Activated CD8-positive, alpha-beta memory T cell treated with anti-CD3 and anti-CD28 coated beads, Interleukin-2, amount 10 ng/mL, durations not matched to agents 7 days and 5 days (primary cell): ENCODE results near the gene TFPI2. TPM values are rescaled to one million over a fixed set of nuclear protein-coding genes. Genes with fewer than 3 reads are reported as not detected.

Source experiments
- ATAC-seq: fragments of 150-1000 bp; cut with Tn5 transposase; one replicate; pipeline ENCODE4 v1.10.0; 2021; ENCODE audit warnings: moderate library complexity
- CTCF ChIA-PET: fragments of 350-600 bp; sonication (Branson Sonifier 250); formaldehyde crosslinking; loops from one replicate; lab custom pipeline; 2021; ENCODE audit warnings: antibody characterized with exemption; lab: Charles Lee
- DNase-seq: peaks from one replicate; pipeline ENCODE4 v3.0.0-alpha.2; 2020
- H3K27ac Mint-ChIP-seq: one replicate; pipeline ENCODE4 v1.8.0; 2021; ENCODE audit warnings: mild to moderate bottlenecking, mixed read lengths
- H3K27me3 Mint-ChIP-seq: one replicate; pipeline ENCODE4 v1.8.0; 2021; ENCODE audit warnings: mixed read lengths
- H3K36me3 Mint-ChIP-seq: one replicate; pipeline ENCODE4 v1.8.0; 2021; ENCODE audit warnings: mild to moderate bottlenecking, mixed read lengths
- H3K4me1 Mint-ChIP-seq: one replicate; pipeline ENCODE4 v1.8.0; 2021; ENCODE audit warnings: mixed read lengths
- H3K4me3 Mint-ChIP-seq: one replicate; pipeline ENCODE4 v1.8.0; 2021; ENCODE audit warnings: mild to moderate bottlenecking, moderate library complexity, mixed read lengths
- H3K9me3 Mint-ChIP-seq: one replicate; pipeline ENCODE4 v1.8.0; 2022; ENCODE audit warnings: low read depth, mixed read lengths
- total RNA-seq, 2 experiments: library from RNA; stranded (reverse); gene quantifications; one replicate each; pipeline ENCODE4 v1.2.3, GENCODE V29; 2021

TFPI2 gene
- total RNA-seq, 2 experiments from 2014 or later: 0.30 TPM; not detected in 1

- DNase-seq (no peak), ATAC-seq (no peak)
- no peak overlapping the region for H3K27ac Mint-ChIP-seq
- CTCF ChIA-PET: no interaction called here
- H3K4me3 Mint-ChIP-seq: no peak overlapping the region
- no peaks in the 10 kb centered on the region for H3K36me3 Mint-ChIP-seq
- H3K9me3 Mint-ChIP-seq: no peaks in the 10 kb centered on the region
- H3K4me1 Mint-ChIP-seq: no peaks in the 10 kb centered on the region
- H3K27me3 Mint-ChIP-seq: peaks cover 6% of the 10 kb centered on the region
These were observed 29.1 kb downstream of the TFPI2 start for GRCh38 chr7:93861325-93861949.

- no peaks in the 10 kb centered on the region for H3K9me3 Mint-ChIP-seq
- H3K36me3 Mint-ChIP-seq: no peaks in the 10 kb centered on the region
- no peak for ATAC-seq
- CTCF ChIA-PET: no interaction called here
- H3K4me3 Mint-ChIP-seq: no peak overlapping the region
- H3K27me3 Mint-ChIP-seq: peaks cover 6% of the 10 kb centered on the region
- H3K4me1 Mint-ChIP-seq: peaks cover 2% of the 10 kb centered on the region
- no peak overlapping the region for H3K27ac Mint-ChIP-seq
- DNase-seq: no peak
These were observed 30.3 kb downstream of the TFPI2 start for GRCh38 chr7:93860261-93860660.

GRCh38 chr7:93858857-93859256, 31.7 kb downstream of the TFPI2 start:
- CTCF ChIA-PET: no interaction called here
- peaks cover 2% of the 10 kb centered on the region for H3K4me1 Mint-ChIP-seq
- ATAC-seq: no peak

GRCh38 chr7:93856323-93856722, 34.2 kb downstream of the TFPI2 start:
- Mint-ChIP-seq H3K4me3 (no peak overlapping the region), H3K4me1 (peaks cover 2% of the 10 kb centered on the region), H3K27me3 (peaks cover 6% of the 10 kb centered on the region), H3K36me3 (no peaks in the 10 kb centered on the region), H3K27ac (no peak overlapping the region), H3K9me3 (no peaks in the 10 kb centered on the region)
- ATAC-seq: no peak
- no peak for DNase-seq
- CTCF ChIA-PET: no interaction called here

More at GRCh38 chr7:93858857-93859256, 31.7 kb downstream of the TFPI2 start:
- H3K9me3 Mint-ChIP-seq: no peaks in the 10 kb centered on the region
- H3K27ac Mint-ChIP-seq: no peak overlapping the region
- no peak overlapping the region for H3K4me3 Mint-ChIP-seq
- peaks cover 8% of the 10 kb centered on the region for H3K27me3 Mint-ChIP-seq
- H3K36me3 Mint-ChIP-seq: no peaks in the 10 kb centered on the region
- DNase-seq: no peak

GRCh38 chr7:93855797-93856196, 34.8 kb downstream of the TFPI2 start:
- peaks cover 2% of the 10 kb centered on the region for H3K4me1 Mint-ChIP-seq
- H3K27me3 Mint-ChIP-seq: peaks cover 6% of the 10 kb centered on the region
- no peak overlapping the region for H3K27ac Mint-ChIP-seq
- no peaks in the 10 kb centered on the region for H3K9me3 Mint-ChIP-seq
- H3K4me3 Mint-ChIP-seq: no peak overlapping the region
- no peak for ATAC-seq
- CTCF ChIA-PET: no interaction called here
- no peaks in the 10 kb centered on the region for H3K36me3 Mint-ChIP-seq
- no peak for DNase-seq

GRCh38 chr7:93854480-93854879, 36.1 kb downstream of the TFPI2 start:
- H3K36me3 Mint-ChIP-seq: no peaks in the 10 kb centered on the region
- H3K27me3 Mint-ChIP-seq: peaks cover 8% of the 10 kb centered on the region
- no peaks in the 10 kb centered on the region for H3K9me3 Mint-ChIP-seq
- no peak overlapping the region for H3K27ac Mint-ChIP-seq
- no peak overlapping the region for H3K4me3 Mint-ChIP-seq
- no peak for DNase-seq
- CTCF ChIA-PET: no interaction called here
- H3K4me1 Mint-ChIP-seq: peaks cover 2% of the 10 kb centered on the region
- ATAC-seq: no peak

GRCh38 chr7:93851536-93851935, 39.0 kb downstream of the TFPI2 start:
- no peaks in the 10 kb centered on the region for H3K9me3 Mint-ChIP-seq
- DNase-seq (no peak), ATAC-seq (no peak)
- H3K27me3 Mint-ChIP-seq: peaks cover 5% of the 10 kb centered on the region
- H3K36me3 Mint-ChIP-seq: no peaks in the 10 kb centered on the region
- peaks cover 2% of the 10 kb centered on the region for H3K4me1 Mint-ChIP-seq
- H3K4me3 Mint-ChIP-seq: no peak overlapping the region
- H3K27ac Mint-ChIP-seq: no peak overlapping the region
- CTCF ChIA-PET: no interaction called here

GRCh38 chr7:93843260-93843659, 47.3 kb downstream of the TFPI2 start:
- CTCF ChIA-PET: no interaction called here
- Mint-ChIP-seq H3K36me3 (no peaks in the 10 kb centered on the region), H3K27me3 (no peaks in the 10 kb centered on the region), H3K27ac (no peak overlapping the region), H3K9me3 (no peaks in the 10 kb centered on the region), H3K4me1 (no peaks in the 10 kb centered on the region), H3K4me3 (no peak overlapping the region)
- DNase-seq: no peak
- no peak for ATAC-seq

- no peak overlapping the region for H3K27ac Mint-ChIP-seq
- ATAC-seq: no peak
These were observed 51.6 kb downstream of the TFPI2 start for GRCh38 chr7:93838966-93839365.

GRCh38 chr7:93837245-93837644, 53.3 kb downstream of the TFPI2 start:
- peaks cover 2% of the 10 kb centered on the region for H3K27me3 Mint-ChIP-seq
- H3K9me3 Mint-ChIP-seq: no peaks in the 10 kb centered on the region
- no peak for DNase-seq
- ATAC-seq: no peak
- no peaks in the 10 kb centered on the region for H3K4me1 Mint-ChIP-seq
- H3K27ac Mint-ChIP-seq: no peak overlapping the region
- CTCF ChIA-PET: no interaction called here
- H3K36me3 Mint-ChIP-seq: no peaks in the 10 kb centered on the region
- H3K4me3 Mint-ChIP-seq: no peak overlapping the region

More at GRCh38 chr7:93838966-93839365, 51.6 kb downstream of the TFPI2 start:
- no peaks in the 10 kb centered on the region for H3K27me3 Mint-ChIP-seq
- no peak for DNase-seq
- no peaks in the 10 kb centered on the region for H3K9me3 Mint-ChIP-seq
- no peaks in the 10 kb centered on the region for H3K36me3 Mint-ChIP-seq
- H3K4me3 Mint-ChIP-seq: no peak overlapping the region
- CTCF ChIA-PET: no interaction called here
- no peaks in the 10 kb centered on the region for H3K4me1 Mint-ChIP-seq

GRCh38 chr7:93836116-93836515, 54.4 kb downstream of the TFPI2 start:
- Mint-ChIP-seq H3K4me3 (no peak overlapping the region), H3K9me3 (no peaks in the 10 kb centered on the region), H3K27ac (no peak overlapping the region), H3K4me1 (no peaks in the 10 kb centered on the region), H3K27me3 (peaks cover 2% of the 10 kb centered on the region), H3K36me3 (no peaks in the 10 kb centered on the region)
- CTCF ChIA-PET: interaction anchor here (0.9 kb wide), 1 partner anchor 588 kb away, joined by 3 read pairs; no protein-coding TSS in a partner anchor
- no peak for ATAC-seq
- no peak for DNase-seq

- H3K9me3 Mint-ChIP-seq: no peaks in the 10 kb centered on the region
- ATAC-seq (no peak), DNase-seq (no peak)
- H3K27ac Mint-ChIP-seq: no peak overlapping the region
- CTCF ChIA-PET: interaction anchor here (0.9 kb wide), 1 partner anchor 588 kb away, joined by 3 read pairs; no protein-coding TSS in a partner anchor
- H3K4me1 Mint-ChIP-seq: no peaks in the 10 kb centered on the region
- H3K36me3 Mint-ChIP-seq: no peaks in the 10 kb centered on the region
- no peak overlapping the region for H3K4me3 Mint-ChIP-seq
- peaks cover 4% of the 10 kb centered on the region for H3K27me3 Mint-ChIP-seq
These were observed 54.9 kb downstream of the TFPI2 start for GRCh38 chr7:93835702-93836101.
